Neuronal stem cell (in vitro differentiated cells): ENCODE data around the gene CYTH1.
A peak's percentile ranks its signal among the peaks of the same experiment; 100 is the strongest.

Experiments used
- DNase-seq: peaks from one replicate; pipeline ENCODE4 v3.0.0-alpha.2; 2013; ENCODE audit warnings: low spot score
- H2AFZ ChIP-seq: one replicate; pipeline ENCODE4 v1.6.1; 2013; ENCODE audit warnings: mild to moderate bottlenecking, low read length, inconsistent platforms
- H2AK5ac ChIP-seq: 2 replicates; pipeline ENCODE4 v1.6.1; 2013; ENCODE audit warnings: low read depth, mild to moderate bottlenecking, inconsistent platforms, low read length, moderate library complexity, mixed read lengths
- H2BK120ac ChIP-seq: 2 replicates; pipeline ENCODE4 v1.6.1; 2013; ENCODE audit warnings: low read depth, mild to moderate bottlenecking, inconsistent platforms, low read length, moderate library complexity, mixed read lengths
- H2BK12ac ChIP-seq: one replicate; pipeline ENCODE4 v1.6.1; 2013; ENCODE audit warnings: low read length, inconsistent platforms
- H2BK15ac ChIP-seq: 2 replicates; pipeline ENCODE4 v1.6.1; 2013; ENCODE audit warnings: mild to moderate bottlenecking, low read length, inconsistent platforms, mixed read lengths
- H2BK5ac ChIP-seq: one replicate; pipeline ENCODE4 v1.6.1; 2013; ENCODE audit warnings: inconsistent platforms, mild to moderate bottlenecking, low read length, moderate library complexity
- H3K14ac ChIP-seq: one replicate; pipeline ENCODE4 v1.6.1; 2013; ENCODE audit warnings: low read length, inconsistent platforms
- H3K18ac ChIP-seq: 2 replicates; pipeline ENCODE4 v1.6.1; 2013; ENCODE audit warnings: low read length, inconsistent platforms
- H3K23ac ChIP-seq: 2 replicates; pipeline ENCODE4 v1.6.1; 2013; ENCODE audit warnings: low read depth, mild to moderate bottlenecking, mixed read lengths, low read length, inconsistent platforms; ENCODE audit not compliant: poor library complexity
- H3K27ac ChIP-seq: replicated peaks from 3 replicates; pipeline ENCODE4 v1.5.1; 2013; ENCODE audit warnings: low read length, inconsistent platforms
- H3K27me3 ChIP-seq, 3 experiments: 2 replicates each; pipeline ENCODE4 v1.6.1; 2013; ENCODE audit warnings: low read length in 3 of 3, mild to moderate bottlenecking in 2 of 3, inconsistent platforms in 1 of 3, low read depth in 1 of 3, mixed read lengths in 1 of 3, moderate library complexity in 1 of 3; ENCODE audit not compliant: control insufficient read depth in 3 of 3, insufficient read depth in 3 of 3
- H3K36me3 ChIP-seq, 2 donors: replicated peaks in 1 of 2; 2 replicates each; pipeline ENCODE4 v1.6.1; 2013; ENCODE audit warnings: low read length in 2 of 2; ENCODE audit not compliant: control insufficient read depth in 2 of 2, insufficient read depth in 2 of 2
- H3K4ac ChIP-seq: 2 replicates; pipeline ENCODE4 v1.6.1; 2013; ENCODE audit warnings: inconsistent platforms, mild to moderate bottlenecking, low read length, moderate library complexity
- H3K4me1 ChIP-seq, 2 donors: 1 replicate in 1 of 2; 2 replicates in 1 of 2; pipeline ENCODE4 v1.6.1; 2013; ENCODE audit warnings: low read length in 2 of 2, low read depth in 1 of 2; ENCODE audit not compliant: control insufficient read depth in 2 of 2, insufficient read depth in 1 of 2
- H3K4me2 ChIP-seq: one replicate; pipeline ENCODE4 v1.6.1; 2013; ENCODE audit warnings: mild to moderate bottlenecking, low read length, inconsistent platforms; ENCODE audit not compliant: insufficient read depth, poor library complexity, severe bottlenecking
- H3K4me3 ChIP-seq, 2 donors: 2 replicates each; pipeline ENCODE4 v1.5.1; 2013; ENCODE audit warnings: low read length in 2 of 2, mild to moderate bottlenecking in 2 of 2, inconsistent platforms in 1 of 2, moderate library complexity in 1 of 2
- H3K79me1 ChIP-seq: one replicate; pipeline ENCODE4 v1.6.1; 2013; ENCODE audit warnings: low read depth, mild to moderate bottlenecking, inconsistent platforms, low read length, moderate library complexity
- H3K9ac ChIP-seq: one replicate; pipeline ENCODE4 v1.6.1; 2013; ENCODE audit warnings: mild to moderate bottlenecking, low read depth, low read length, inconsistent platforms; ENCODE audit not compliant: poor library complexity
- H3K9me3 ChIP-seq, 2 donors: replicated peaks in 1 of 2; 2 replicates each; pipeline versions ENCODE3 to v1.6.1; 2013; ENCODE audit warnings: low read length in 2 of 2, mild to moderate bottlenecking in 2 of 2, inconsistent platforms in 1 of 2, low read depth in 1 of 2, mixed read lengths in 1 of 2, moderate library complexity in 1 of 2; ENCODE audit not compliant: control insufficient read depth in 2 of 2, insufficient read depth in 1 of 2
- H4K8ac ChIP-seq: one replicate; pipeline ENCODE4 v1.6.1; 2013; ENCODE audit warnings: low read depth, mild to moderate bottlenecking, inconsistent platforms, low read length, moderate library complexity
- H4K91ac ChIP-seq: one replicate; pipeline ENCODE4 v1.6.1; 2013; ENCODE audit warnings: low read length, low read depth, mild to moderate bottlenecking, inconsistent platforms; ENCODE audit not compliant: poor library complexity
- WGBS, 2 donors: extraction: QIAGEN DNeasy Blood & Tissue Kit; methylation state at CpG; one replicate each; pipeline ENCODE4 v1.1.7; 2013; ENCODE audit warnings: missing lambda C conversion rate in 2 of 2, mixed read lengths in 1 of 2; ENCODE audit not compliant: insufficient read length in 2 of 2, insufficient replicate concordance in 1 of 2; ENCODE audit errors: extremely low coverage in 2 of 2; 5-methylcytosine and 5-hydroxymethylcytosine counted together

Gene CYTH1

GRCh38 chr17:78647032-78647431 lies 135.0 kb downstream of the CYTH1 start:
- whole genome bisulfite sequencing, 2 donors: no CpG with 5 or more reads among the region's 8 CpGs
- Histone ChIP-seq H4K8ac (no peak overlapping the region), H3K14ac (no peak overlapping the region), H2AK5ac (no peak overlapping the region), H3K9me3 (no peaks in the 10 kb centered on the region), H2BK120ac (no peak overlapping the region), H2BK5ac (no peak overlapping the region), H3K4me3 (no peak overlapping the region), H4K91ac (no peak overlapping the region), H3K23ac (no peak overlapping the region), H2AFZ (no peak overlapping the region), H3K27ac (no peak overlapping the region), H3K79me1 (no peaks in the 10 kb centered on the region), H2BK12ac (no peak overlapping the region), H3K4me2 (no peak overlapping the region), H3K4me1 (no peaks in the 10 kb centered on the region), H3K36me3 (no peaks in the 10 kb centered on the region), H2BK15ac (no peak overlapping the region), H3K18ac (no peak overlapping the region), H3K4ac (no peak overlapping the region), H3K9ac (no peak overlapping the region), H3K27me3 (peaks cover 0 to 15% (median 0%) of the 10 kb centered on the region in 3 experiments)
- DNase-seq: no peak

- no peak overlapping the region for H3K4ac ChIP-seq
- H3K4me2 ChIP-seq: no peak overlapping the region
- peak overlapping the region; percentile 34 for H3K23ac ChIP-seq
- no peak overlapping the region for H2AK5ac ChIP-seq
- WGBS, 2 donors: no CpG with 5 or more reads among the region's 30 CpGs
- H2BK120ac ChIP-seq: no peak overlapping the region
- no peaks in the 10 kb centered on the region for H3K79me1 ChIP-seq
- H2BK15ac ChIP-seq: no peak overlapping the region
- H3K4me3 ChIP-seq: no peak overlapping the region
- H2BK12ac ChIP-seq: no peak overlapping the region
- no peaks in the 10 kb centered on the region for H3K36me3 ChIP-seq
- DNase-seq: no peak
- H3K4me1 ChIP-seq: no peaks in the 10 kb centered on the region
- no peak overlapping the region for H3K9ac ChIP-seq
- H4K91ac ChIP-seq: no peak overlapping the region
- H2BK5ac ChIP-seq: no peak overlapping the region
- peaks cover 0 to 2% of the 10 kb centered on the region in 2 donors for H3K9me3 ChIP-seq
- no peak overlapping the region for H4K8ac ChIP-seq
- peaks cover 0 to 15% (median 0%) of the 10 kb centered on the region in 3 experiments for H3K27me3 ChIP-seq
- no peak overlapping the region for H3K18ac ChIP-seq
- H2AFZ ChIP-seq: no peak overlapping the region
- no peak overlapping the region for H3K14ac ChIP-seq
- H3K27ac ChIP-seq: no peak overlapping the region
Observed at GRCh38 chr17:78645421-78646295, 136.4 kb downstream of the CYTH1 start.

DNA sequence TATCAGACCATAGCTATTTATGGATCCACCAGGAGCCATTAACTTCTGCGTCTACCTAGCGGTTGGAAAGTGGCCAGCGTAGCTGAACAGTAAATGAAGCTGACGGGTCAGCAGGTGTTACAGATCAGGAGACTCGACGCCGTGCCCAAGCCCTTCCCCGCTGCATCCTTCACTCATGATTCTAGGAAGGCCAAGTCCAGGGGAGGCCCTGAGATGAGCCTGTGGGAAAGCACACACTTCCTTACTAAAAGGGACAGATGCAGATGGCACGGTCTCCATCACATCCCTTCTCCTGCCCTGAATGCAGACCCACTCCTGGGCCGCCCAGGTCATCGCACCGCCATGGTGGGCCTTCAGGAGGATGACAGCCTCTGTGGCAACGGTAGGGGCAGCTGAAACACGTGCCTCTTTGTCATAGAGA lies 137.1 kb downstream of the CYTH1 start:
- Histone ChIP-seq H3K27ac (no peak overlapping the region), H3K4me3 (no peak overlapping the region), H2BK15ac (no peak overlapping the region), H2AK5ac (peak overlapping the region; percentile 44), H3K4me2 (no peak overlapping the region), H3K36me3 (no peaks in the 10 kb centered on the region), H3K18ac (peak overlapping the region; percentile 16), H4K8ac (no peak overlapping the region), H3K27me3 (peaks cover 0 to 15% (median 0%) of the 10 kb centered on the region in 3 experiments), H3K4ac (no peak overlapping the region), H3K9me3 (peaks cover 0 to 2% of the 10 kb centered on the region in 2 donors), H2BK5ac (no peak overlapping the region), H3K14ac (no peak overlapping the region), H2AFZ (no peak overlapping the region), H3K9ac (no peak overlapping the region), H2BK12ac (no peak overlapping the region), H2BK120ac (no peak overlapping the region), H3K79me1 (no peaks in the 10 kb centered on the region), H3K23ac (peak overlapping the region; percentile 34), H3K4me1 (no peaks in the 10 kb centered on the region), H4K91ac (no peak overlapping the region)
- WGBS, 2 donors: no CpG with 5 or more reads among the region's 14 CpGs
- DNase-seq: no peak

DNA sequence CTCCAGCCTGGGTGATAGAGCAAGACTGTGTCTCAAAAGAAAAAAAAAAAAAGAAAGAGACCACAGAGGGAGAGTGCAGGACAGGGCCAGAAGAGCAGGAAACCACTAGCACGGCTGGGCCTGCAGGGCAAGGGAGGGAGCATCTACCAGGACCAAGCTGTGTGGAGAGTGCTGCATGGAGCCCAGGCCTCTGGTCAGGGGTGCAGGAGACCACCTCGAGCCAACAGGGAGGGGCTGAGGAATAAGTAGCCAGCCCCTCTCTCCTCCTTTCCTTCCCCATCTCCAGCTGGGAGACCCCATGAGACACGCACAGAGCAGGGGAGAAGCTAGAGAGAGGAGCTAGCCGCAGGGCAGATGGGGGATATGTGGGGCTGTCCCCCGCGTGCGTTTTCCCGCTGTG lies 137.8 kb downstream of the CYTH1 start:
- H3K79me1 ChIP-seq: no peaks in the 10 kb centered on the region
- peaks cover 0 to 15% (median 0%) of the 10 kb centered on the region in 3 experiments for H3K27me3 ChIP-seq
- no peak overlapping the region for H4K91ac ChIP-seq
- no peak overlapping the region for H3K27ac ChIP-seq
- no peak overlapping the region for H3K4me3 ChIP-seq
- WGBS, 2 donors: no CpG with 5 or more reads among the region's 8 CpGs
- no peak overlapping the region for H3K4me2 ChIP-seq
- no peak overlapping the region for H3K23ac ChIP-seq
- no peak overlapping the region for H2BK5ac ChIP-seq
- no peak for DNase-seq
- H3K4ac ChIP-seq: no peak overlapping the region
- no peak overlapping the region for H2BK12ac ChIP-seq
- H2BK15ac ChIP-seq: no peak overlapping the region
- H2BK120ac ChIP-seq: no peak overlapping the region
- H2AFZ ChIP-seq: no peak overlapping the region
- H2AK5ac ChIP-seq: no peak overlapping the region
- H3K14ac ChIP-seq: no peak overlapping the region
- H3K4me1 ChIP-seq: no peaks in the 10 kb centered on the region
- H3K18ac ChIP-seq: no peak overlapping the region
- H3K9ac ChIP-seq: no peak overlapping the region
- peaks cover 0 to 2% of the 10 kb centered on the region in 2 donors for H3K9me3 ChIP-seq
- no peak overlapping the region for H4K8ac ChIP-seq
- H3K36me3 ChIP-seq: no peaks in the 10 kb centered on the region
